HG02759 (cell line): ENCODE measurements around the gene DHDH.

ENCODE experiments used
- ATAC-seq: cut with Tn5 transposase; IDR thresholded peaks from one replicate; pipeline ENCODE4 v1.9.1; 2021; ENCODE audit warnings: mild to moderate bottlenecking, moderate library complexity; ENCODE audit not compliant: unreplicated experiment

DHDH gene

DNA sequence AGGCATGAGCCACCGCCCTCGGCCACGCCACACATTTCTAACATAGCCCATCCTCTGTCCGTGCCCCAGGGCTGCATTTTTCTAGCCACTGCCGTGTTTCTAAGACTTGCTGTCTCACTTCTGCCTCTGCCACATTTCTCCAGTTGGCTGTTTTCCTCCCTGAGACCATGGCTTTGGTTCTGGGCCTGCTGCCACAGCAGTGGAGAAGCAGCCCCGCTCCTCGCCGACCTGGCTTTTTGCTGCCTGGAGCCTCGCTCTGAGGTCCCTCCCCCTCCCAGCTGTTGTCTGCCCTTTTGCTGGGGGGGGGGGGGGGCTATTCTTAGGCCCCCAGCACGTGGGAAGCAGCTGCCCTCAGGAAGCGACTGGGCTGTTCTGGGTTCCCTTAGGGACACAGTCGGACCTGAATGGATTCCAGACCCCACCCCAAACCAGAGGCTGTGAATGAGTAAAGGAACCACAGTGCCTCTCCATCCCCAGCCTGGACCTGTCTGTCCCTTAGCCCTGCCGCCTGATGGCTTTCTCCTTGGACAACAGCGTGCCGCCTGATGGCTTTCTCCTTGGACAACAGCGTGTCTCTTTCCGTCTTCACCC, 56.3 kb downstream of the DHDH start:
- ATAC-seq: no peak

DNA sequence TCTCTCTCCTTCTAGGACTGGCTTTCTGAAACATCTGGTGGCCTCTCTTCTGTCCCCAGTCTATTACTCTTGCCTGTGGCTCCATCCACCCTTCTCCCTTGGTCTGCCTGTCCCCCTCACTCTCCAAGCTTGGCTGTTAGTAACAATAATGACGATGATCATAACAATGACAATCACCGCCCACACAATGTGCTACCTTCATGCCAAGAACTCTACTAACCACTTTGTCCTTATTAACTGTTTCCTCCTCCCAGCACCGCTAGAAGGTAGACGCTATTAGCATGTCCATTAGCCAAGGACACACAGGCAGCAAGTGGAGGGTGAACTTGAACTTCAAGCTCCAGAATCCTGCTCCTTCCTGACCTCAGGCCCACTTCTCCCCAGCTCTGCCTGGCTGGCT, 56.9 kb downstream of the DHDH start:
- no peak for ATAC-seq

DNA sequence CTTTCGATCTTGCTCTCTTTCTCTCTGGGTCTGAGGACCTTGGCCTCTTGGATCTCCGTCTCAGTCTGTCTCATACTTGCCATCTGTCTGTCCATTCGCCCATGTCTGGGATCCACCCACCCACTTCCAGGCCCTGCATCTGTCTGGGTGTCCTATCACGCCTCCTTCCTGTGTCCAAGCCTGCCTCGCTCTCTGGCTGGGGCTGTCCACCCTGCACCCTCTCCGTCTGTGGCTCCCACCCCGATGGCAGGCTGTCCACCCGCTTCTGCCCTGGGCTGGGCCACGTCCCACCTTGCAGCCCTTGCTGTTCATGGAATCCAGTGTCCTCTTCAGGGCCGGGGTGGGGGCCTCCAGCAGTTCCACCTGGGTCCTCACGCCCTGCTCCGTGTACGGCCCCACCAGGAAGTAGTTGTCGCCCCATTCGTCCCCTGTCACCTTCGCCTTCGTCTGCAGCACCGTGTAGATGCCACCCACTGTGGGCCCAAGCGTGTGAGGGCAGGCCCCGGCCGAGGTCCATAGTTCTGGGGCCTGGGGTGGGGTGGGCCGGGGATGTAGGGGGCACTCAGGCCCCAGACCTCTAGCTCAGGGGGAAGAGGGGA, 57.6 kb downstream of the DHDH start:
- ATAC-seq: no peak

DNA sequence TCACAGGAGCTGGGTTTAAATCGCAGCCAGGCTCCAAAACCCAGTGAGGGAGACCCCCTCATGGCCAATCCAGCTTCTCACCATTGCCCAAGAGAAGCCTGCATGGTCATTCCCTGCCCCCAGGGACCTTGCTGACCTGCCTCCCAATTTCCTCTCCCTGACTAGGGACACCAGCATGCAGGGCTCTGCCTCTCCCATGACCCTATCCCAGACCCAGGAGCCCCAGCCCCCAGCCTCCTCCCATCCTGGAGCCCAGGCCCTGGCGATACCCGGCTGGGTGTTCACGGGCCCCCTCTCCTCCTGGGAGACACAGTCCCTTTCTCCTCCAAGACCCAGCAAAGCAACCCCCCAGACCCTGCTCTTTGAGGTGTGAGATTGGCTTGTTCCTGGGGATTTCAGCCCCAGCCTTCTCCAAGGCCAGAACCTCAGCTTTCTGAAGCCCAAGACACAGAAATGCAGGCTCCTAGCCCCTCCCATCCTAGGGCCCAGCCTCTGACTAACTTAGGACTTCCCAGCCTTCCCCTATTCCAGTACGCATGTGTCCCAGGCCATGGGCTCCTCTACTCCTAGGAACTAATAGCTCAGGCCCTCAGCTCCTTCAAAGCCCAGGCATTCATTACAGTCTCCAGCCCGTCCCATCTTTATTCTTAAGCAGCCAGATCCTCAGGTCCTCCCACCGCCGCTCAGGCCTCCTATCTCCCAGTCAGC, 58.5 kb downstream of the DHDH start:
- no peak for ATAC-seq

DNA sequence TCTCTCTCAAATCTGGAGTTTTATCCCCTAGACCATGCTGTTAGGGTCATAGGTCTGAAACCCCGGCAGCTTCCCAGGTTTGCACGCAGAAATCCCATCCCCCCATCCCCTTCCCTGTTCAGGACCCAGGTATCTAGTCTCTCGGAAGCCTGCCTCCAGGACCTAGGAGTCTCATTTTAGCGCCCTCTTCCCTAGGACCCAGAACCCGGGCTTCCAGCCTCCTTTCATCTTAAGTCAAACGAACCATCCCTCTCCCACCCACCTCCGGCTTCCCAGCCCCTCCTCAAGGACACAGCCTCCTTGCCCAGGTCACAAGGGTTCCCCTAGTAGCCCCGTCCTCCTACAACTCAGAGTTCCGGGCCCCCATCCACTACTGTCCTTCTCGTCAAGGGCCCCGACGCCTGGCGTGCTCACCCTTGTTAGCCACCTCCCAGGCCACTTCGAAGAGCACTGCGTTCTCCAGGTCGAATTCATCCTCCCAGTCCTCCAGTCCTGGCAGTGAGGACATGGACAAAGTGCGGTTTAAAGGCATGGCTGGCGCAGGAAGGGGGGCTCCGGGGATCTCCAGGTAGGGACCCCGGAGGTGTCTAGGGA, 59.2 kb downstream of the DHDH start:
- ATAC-seq: no peak

DNA sequence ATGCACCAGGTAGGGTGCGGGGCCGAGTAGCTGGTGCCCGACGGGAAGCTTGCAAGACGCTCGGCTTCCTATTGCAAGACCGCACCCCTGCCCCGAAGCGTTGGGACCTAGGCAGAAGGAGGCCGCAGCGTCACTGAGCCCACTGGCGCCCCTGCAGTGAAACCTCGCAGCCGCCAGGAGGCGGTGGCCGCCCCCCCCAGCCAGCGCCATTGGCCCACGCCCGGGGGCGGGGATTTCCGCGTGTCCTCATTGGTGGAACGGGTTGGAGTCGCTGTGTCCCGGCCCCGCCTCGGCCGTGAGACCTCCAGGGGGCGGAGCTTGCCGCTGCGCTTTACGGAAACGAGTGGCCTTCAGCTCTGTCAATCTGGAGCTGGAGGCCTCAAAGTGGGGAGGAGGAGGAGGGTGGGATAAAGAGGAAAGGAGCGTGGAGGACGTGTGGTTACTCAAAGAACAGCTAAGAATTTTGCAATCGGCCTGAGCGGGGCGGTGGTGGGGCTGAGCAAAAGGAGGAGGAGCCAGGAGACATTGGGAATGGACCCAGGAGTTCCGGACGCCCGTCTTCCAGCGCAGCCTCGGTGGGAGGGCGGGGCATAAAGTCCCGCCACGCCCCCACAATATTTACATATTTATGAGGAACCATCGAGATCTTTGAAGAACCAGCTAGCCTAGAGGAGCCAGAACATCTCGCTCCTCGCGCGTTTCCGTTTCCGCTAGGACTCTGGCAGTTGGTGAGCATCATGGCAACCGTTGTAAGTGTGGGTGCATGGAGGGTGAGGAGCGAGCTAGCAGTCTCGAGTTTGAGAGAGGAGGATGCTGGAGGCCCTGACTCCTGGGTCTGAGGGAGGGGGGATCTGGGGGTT, 59.9 kb downstream of the DHDH start, which contains the start of the genes GYS1 and RUVBL2:
TSS of gene GYS1 (minus strand) at position 135 of the 860 bp plus-strand sequence. CDS start 197 bp downstream, outside the sequence.
TSS of gene RUVBL2 (plus strand) at position 713 of the 860 bp plus-strand sequence. CDS start at position 738, 25 bp downstream.
- peak; percentile 89 for ATAC-seq

DNA sequence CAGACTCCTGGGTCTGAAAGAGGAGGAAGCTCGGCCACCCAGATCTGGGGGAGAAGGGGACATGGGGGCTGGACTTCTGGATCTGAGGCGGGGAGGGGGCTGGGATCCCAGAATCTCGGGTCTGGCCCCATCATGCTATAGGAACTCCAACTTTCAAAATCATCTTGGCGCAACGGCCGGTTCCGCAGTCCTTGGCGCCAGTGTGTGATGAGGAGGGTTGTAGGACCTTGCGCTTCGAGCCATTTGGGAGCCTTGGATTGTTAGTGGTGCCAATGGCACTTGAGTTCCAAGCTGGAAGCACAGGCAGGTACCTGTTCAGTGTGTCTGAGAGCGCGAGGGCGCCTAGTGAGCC, 60.5 kb downstream of the DHDH start:
- no peak for ATAC-seq
